Ascending aorta (tissue), 2 donors: Measurements from ENCODE around the gene PSORS1C1. TPM values are rescaled to one million over a fixed set of nuclear protein-coding genes. Genes with fewer than 3 reads are reported as not detected.

ENCODE experiments used
- DNase-seq, 2 donors: peaks; one replicate each; pipeline ENCODE4 v3.0.0-alpha.2; 2019; ENCODE audit warnings: low spot score in 2 of 2
- H3K27ac ChIP-seq, 2 donors: fragments of 200-600 bp; sonication (generic); one replicate each; pipeline ENCODE4 v1.5.1; 2016 to 2017; ENCODE audit warnings: mild to moderate bottlenecking in 1 of 2
- H3K27me3 ChIP-seq: fragments of 200-600 bp; sonication (generic); one replicate; pipeline ENCODE4 v1.5.1; 2017
- H3K36me3 ChIP-seq, 2 donors: fragments of 200-600 bp; sonication (generic); one replicate each; pipeline ENCODE4 v1.5.1; 2016
- H3K4me1 ChIP-seq, 2 donors: fragments of 200-600 bp; sonication (generic); one replicate each; pipeline ENCODE4 v1.5.1; 2016 to 2017; ENCODE audit warnings: mild to moderate bottlenecking in 1 of 2
- H3K4me3 ChIP-seq, 2 donors: fragments of 200-600 bp; sonication (generic); one replicate each; pipeline ENCODE4 v1.5.1; 2016 to 2017; ENCODE audit warnings: mild to moderate bottlenecking in 1 of 2
- H3K9me3 ChIP-seq, 2 donors: fragments of 200-600 bp; sonication (generic); one replicate each; pipeline ENCODE4 v1.5.1; 2016
- intact Hi-C: fragments of 100-400 bp; cut with DNase I; formaldehyde crosslinking; loops from one replicate; pipeline ENCODE4 v1.15.1; 2023
- total RNA-seq: library from RNA; depleted of rRNA; stranded (reverse); fragments of >200 nt; gene quantifications from one replicate; pipeline ENCODE4 v1.1.0, GENCODE V29; 2016
- TF ChIP-seq, protein P1 (sequence below), 3 experiments: fragments of 200-600 bp in 2 of 3; fragments of 450-650 bp in 1 of 3; sonication (generic) in 2 of 3; IDR thresholded peaks; one replicate each; pipeline ENCODE4 v1.5.1; 2016 to 2019; ENCODE audit warnings: antibody characterized with exemption in 3 of 3, mild to moderate bottlenecking in 1 of 3, moderate library complexity in 1 of 3

PSORS1C1 gene
- total RNA-seq, 1 donor from 2014 or later = not detected

- Histone ChIP-seq H3K27me3 (no peaks in the 10 kb centered on the region), H3K36me3 (peaks cover 0 to 5% of the 10 kb centered on the region in 2 donors), H3K4me1 (peaks cover 0 to 17% of the 10 kb centered on the region in 2 donors), H3K27ac (no peak overlapping the region), H3K4me3 (no peak overlapping the region), H3K9me3 (no peaks in the 10 kb centered on the region)
- DNase-seq = no peak
- TF ChIP-seq, protein P1, sequence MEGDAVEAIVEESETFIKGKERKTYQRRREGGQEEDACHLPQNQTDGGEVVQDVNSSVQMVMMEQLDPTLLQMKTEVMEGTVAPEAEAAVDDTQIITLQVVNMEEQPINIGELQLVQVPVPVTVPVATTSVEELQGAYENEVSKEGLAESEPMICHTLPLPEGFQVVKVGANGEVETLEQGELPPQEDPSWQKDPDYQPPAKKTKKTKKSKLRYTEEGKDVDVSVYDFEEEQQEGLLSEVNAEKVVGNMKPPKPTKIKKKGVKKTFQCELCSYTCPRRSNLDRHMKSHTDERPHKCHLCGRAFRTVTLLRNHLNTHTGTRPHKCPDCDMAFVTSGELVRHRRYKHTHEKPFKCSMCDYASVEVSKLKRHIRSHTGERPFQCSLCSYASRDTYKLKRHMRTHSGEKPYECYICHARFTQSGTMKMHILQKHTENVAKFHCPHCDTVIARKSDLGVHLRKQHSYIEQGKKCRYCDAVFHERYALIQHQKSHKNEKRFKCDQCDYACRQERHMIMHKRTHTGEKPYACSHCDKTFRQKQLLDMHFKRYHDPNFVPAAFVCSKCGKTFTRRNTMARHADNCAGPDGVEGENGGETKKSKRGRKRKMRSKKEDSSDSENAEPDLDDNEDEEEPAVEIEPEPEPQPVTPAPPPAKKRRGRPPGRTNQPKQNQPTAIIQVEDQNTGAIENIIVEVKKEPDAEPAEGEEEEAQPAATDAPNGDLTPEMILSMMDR (IDR thresholded peaks at IDR 0.05) = no peak
- intact Hi-C loops = no loop called here
Observed at GRCh38 chr6:31156641-31157040, 42.0 kb downstream of the PSORS1C1 start.

DNA sequence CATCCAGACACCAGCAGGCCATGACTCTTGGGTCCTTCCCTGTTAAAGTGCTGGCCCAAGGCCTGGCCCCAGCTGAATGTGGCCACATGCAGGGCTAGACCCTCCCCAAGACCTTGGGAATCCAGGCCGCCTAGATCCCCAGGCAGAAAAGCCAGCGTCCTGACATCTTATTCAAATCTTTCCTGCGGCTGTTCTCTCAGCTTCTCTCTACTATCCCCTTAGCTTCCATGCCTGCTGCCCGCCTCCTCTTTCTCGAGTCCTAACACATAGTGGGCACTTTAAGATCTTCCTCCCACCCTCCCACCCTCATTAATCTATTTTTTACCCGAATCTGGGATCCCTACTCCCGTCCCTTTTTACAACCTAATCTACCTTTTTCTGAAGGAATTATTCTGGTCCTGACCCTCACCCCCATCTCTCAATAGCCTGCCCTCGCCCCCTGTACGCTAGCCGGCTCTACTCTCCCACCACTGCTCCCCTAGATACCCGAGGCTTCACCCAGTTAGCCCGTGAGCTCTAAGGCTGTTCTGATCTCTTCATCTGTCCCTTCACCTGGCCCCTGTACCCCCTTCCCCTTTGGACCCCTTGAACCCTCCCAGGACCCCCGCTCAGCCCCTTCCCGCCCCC is 43.0 kb downstream of the PSORS1C1 start, which contains the start of gene CCHCR1:
TSS of gene CCHCR1 (minus strand) at position 290 of the 627 bp plus-strand sequence. CDS start at position 88, 202 bp downstream.
- intact Hi-C loops = loop anchor here (1.0 kb wide), 3 partner anchors 20 to 115 kb away; partner anchors contain the start of gene HLA-C
- TF ChIP-seq, protein P1 (IDR thresholded peaks at IDR 0.05) = no peak
- Histone ChIP-seq H3K9me3 (no peaks in the 10 kb centered on the region), H3K36me3 (peaks cover 0 to 5% of the 10 kb centered on the region in 2 donors), H3K4me3 (peak within 1 kb of the TSS; percentile 70 to 86), H3K4me1 (peaks cover 0 to 17% of the 10 kb centered on the region in 2 donors), H3K27me3 (no peaks in the 10 kb centered on the region), H3K27ac (peak within 1 kb of the TSS; percentile 53 to 70)
- DNase-seq = no peak

DNA sequence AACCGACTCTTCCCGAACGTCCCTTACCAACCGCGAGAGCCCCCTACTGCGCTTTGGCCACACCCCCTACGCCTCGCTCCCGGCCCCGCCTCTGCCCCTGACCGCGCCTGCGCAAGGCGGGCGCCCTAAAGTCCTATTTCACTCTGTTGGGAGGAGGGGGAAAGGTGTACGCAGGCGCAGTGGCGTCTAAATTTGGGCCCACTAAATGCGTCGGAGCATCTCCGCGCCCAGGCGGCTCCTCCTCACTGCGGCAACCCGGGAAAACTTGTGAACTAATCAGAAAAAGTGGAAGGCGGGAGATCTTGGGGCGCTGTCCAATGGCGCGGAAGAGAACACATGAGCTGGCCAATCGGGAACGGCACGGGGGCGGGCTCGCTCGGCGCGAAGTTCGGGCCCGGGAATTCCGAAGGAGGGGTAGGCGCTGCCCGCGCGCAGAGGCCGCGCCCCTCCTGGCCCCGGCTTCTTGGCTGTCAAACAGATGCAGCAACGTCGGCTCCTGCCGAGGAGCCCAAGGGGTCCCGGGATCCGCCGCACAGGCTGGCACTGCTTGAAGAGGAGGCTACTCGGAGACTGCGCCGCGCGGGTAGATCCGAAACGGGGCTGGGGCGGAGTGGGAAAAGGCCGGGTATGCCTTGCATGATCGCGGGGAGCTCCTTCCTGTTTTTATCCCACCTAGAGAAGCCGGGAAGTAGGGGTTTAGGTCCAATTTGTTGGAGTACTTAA is 43.7 kb downstream of the PSORS1C1 start, which contains the start of gene TCF19:
TSS of gene TCF19 (plus strand) at position 450 of the 723 bp plus-strand sequence. CDS start 881 bp downstream, outside the sequence.
- H3K4me3 ChIP-seq = peak within 1 kb of the TSS; percentile 70 to 86
- peak; percentile 96 to 100 for DNase-seq
- peaks cover 0 to 5% of the 10 kb centered on the region in 2 donors for H3K36me3 ChIP-seq
- H3K27ac ChIP-seq = peak within 1 kb of the TSS; percentile 53 to 70
- H3K27me3 ChIP-seq = no peaks in the 10 kb centered on the region
- intact Hi-C loops = loop anchor here (1.0 kb wide), 3 partner anchors 21 to 114 kb away; partner anchors contain the start of gene HLA-C
- H3K4me1 ChIP-seq = peaks cover 0 to 17% of the 10 kb centered on the region in 2 donors
- H3K9me3 ChIP-seq = no peaks in the 10 kb centered on the region
- TF ChIP-seq, protein P1 (IDR thresholded peaks at IDR 0.05) = no peak

DNA sequence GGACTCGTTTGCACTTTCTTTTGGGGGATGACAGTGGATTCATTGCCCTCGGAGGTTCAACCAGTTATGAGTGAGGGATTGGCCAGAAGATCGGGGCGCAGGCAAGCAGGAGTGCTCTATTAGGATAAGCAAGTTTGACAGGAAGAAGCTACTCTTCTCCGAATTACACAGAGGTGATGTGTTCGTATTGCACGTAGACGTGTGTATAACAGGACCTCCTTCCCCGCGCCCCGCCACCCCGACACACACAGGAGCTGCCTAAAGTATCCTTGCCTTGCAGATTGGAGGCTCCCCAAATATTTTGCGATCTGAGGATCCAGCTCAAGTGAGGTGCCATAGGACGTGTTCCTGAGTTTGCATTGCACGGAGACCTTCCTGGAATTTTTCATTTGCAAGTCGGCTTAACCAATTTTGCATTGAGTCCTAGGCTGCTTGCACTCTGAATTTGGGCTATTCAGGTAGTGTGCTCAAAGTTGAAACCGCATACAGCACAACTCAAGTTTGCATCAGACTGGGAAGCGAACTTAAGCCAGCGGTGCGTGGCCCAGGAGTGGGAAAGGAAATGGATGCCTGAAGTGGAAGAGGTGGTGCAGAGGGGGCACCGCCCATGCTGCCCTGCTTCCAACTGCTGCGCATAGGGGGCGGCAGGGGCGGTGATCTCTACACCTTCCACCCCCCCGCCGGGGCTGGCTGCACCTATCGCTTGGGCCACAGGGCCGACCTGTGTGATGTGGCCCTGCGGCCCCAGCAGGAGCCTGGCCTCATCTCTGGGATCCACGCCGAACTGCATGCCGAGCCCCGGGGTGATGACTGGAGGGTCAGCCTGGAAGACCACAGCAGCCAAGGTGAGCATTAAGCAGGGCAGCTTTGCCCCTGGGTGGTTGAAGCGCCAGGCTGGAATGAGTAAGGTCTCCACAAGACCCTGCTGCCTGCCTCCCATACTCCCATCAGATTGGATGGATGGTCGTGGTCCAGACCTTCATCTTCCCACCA is 44.6 kb downstream of the PSORS1C1 start:
- H3K4me3 ChIP-seq = peak overlapping the region; percentile 70 to 86
- no peaks in the 10 kb centered on the region for H3K9me3 ChIP-seq
- intact Hi-C loops = loop anchor here (1.0 kb wide), 3 partner anchors 22 to 113 kb away; partner anchors contain the start of gene HLA-C
- TF ChIP-seq, protein P1 (IDR thresholded peaks at IDR 0.05) = no peak
- H3K4me1 ChIP-seq = peaks cover 0 to 17% of the 10 kb centered on the region in 2 donors
- DNase-seq = no peak
- no peaks in the 10 kb centered on the region for H3K27me3 ChIP-seq
- H3K27ac ChIP-seq = peak overlapping the region in 1 of 2 donors; percentile 17
- peaks cover 0 to 5% of the 10 kb centered on the region in 2 donors for H3K36me3 ChIP-seq
